DOHH2 (cell line): ENCODE data around the gene LMX1A.

Source experiments
- H3F3A ChIP-seq: fragments of 200-600 bp; sonication (generic), shearing (Covaris generic); 2 replicates; pipeline ENCODE4 v1.6.0; 2016; ENCODE audit warnings: antibody characterized with exemption, mild to moderate bottlenecking; ENCODE audit not compliant: control insufficient read depth, insufficient read depth
- H3K27ac ChIP-seq: fragments of 200-600 bp; sonication (generic); 2 replicates; pipeline ENCODE4 v1.5.1; 2014; ENCODE audit warnings: low read depth, mild to moderate bottlenecking, low read length, moderate library complexity
- H3K27me3 ChIP-seq: fragments of 200-600 bp; sonication (generic); 2 replicates; pipeline ENCODE4 v1.6.1; 2014; ENCODE audit warnings: mild to moderate bottlenecking, low read length, mixed read lengths; ENCODE audit not compliant: control insufficient read depth
- H3K36me3 ChIP-seq: fragments of 200-600 bp; sonication (generic); 2 replicates; pipeline ENCODE4 v1.6.1; 2014; ENCODE audit warnings: mild to moderate bottlenecking, low read length, moderate library complexity, mixed read lengths; ENCODE audit not compliant: control insufficient read depth
- H3K4me1 ChIP-seq: fragments of 200-600 bp; sonication (generic); 2 replicates; pipeline ENCODE4 v1.6.1; 2014; ENCODE audit warnings: mild to moderate bottlenecking, low read length, mixed read lengths; ENCODE audit not compliant: control insufficient read depth
- H3K4me2 ChIP-seq: fragments of 200-600 bp; sonication (generic); 2 replicates; pipeline ENCODE4 v1.6.0; 2014; ENCODE audit warnings: mild to moderate bottlenecking, low read length, moderate library complexity
- H3K4me3 ChIP-seq: fragments of 200-600 bp; sonication (generic); 2 replicates; pipeline ENCODE4 v1.5.1; 2014; ENCODE audit warnings: mild to moderate bottlenecking, low read length, mixed read lengths
- H3K79me2 ChIP-seq: fragments of 200-600 bp; sonication (generic); 2 replicates; pipeline ENCODE4 v1.6.1; 2014; ENCODE audit warnings: mild to moderate bottlenecking, low read length, mixed read lengths; ENCODE audit not compliant: control insufficient read depth
- H3K9me2 ChIP-seq: fragments of 200-600 bp; sonication (generic); replicated peaks from 2 replicates; pipeline ENCODE4 v1.6.1; 2014; ENCODE audit warnings: mild to moderate bottlenecking, low read length, mixed read lengths; ENCODE audit not compliant: control insufficient read depth
- H3K9me3 ChIP-seq: fragments of 200-600 bp; sonication (generic); 2 replicates; pipeline ENCODE4 v1.6.1; 2014; ENCODE audit warnings: antibody characterized with exemption, low read length, mixed read lengths; ENCODE audit not compliant: control insufficient read depth, insufficient read depth
- H4K20me1 ChIP-seq: fragments of 200-600 bp; sonication (generic); 2 replicates; pipeline ENCODE4 v1.6.0; 2014; ENCODE audit warnings: low read depth, mild to moderate bottlenecking, antibody characterized with exemption, low read length, moderate library complexity; ENCODE audit not compliant: control insufficient read depth, insufficient read depth
- EZH2phosphoT487 ChIP-seq: fragments of 200-600 bp; sonication (generic); IDR thresholded peaks from 2 replicates; pipeline ENCODE4 v1.6.1; 2017; ENCODE audit warnings: borderline replicate concordance, mild to moderate bottlenecking, antibody characterized with exemption, low read length, moderate library complexity, mixed read lengths
- TF ChIP-seq, protein P1 (sequence below): fragments of 200-600 bp; sonication (generic); IDR thresholded peaks from one replicate; pipeline ENCODE4 v1.5.1; 2014; ENCODE audit warnings: antibody characterized with exemption, mild to moderate bottlenecking, low read depth, low read length; ENCODE audit not compliant: poor library complexity, severe bottlenecking

LMX1A gene

DNA sequence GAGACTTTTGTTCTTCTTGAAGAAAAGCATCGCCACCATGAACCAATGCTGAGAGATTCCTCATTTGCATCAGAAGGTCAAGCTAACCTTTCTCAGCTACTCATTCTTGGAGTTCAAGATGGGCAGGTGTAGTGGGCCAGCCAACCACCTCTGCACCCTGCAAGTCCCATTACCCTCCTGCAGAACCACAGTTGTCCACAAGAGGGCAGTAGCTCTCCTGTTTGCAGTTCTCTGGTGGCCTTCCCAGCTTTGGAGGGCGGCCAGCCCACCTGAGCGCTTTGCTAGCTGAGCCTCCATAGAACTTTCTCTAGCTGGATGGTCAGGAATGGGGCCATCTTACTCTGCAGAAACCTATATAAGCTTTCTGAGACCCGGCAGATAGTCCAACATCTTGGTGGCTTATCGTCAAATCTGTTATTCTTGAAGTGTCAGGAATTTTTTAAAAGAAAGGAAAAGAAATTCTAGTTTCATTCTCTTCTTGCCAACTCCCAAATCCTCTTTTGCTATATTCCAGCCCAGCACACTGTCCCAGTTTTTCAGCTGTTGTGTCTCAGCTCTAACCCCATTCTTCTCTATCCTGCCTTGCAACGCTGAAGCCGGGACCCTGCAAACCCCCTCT, 11.0 kb upstream of the LMX1A start:
- Histone ChIP-seq H4K20me1 (no peaks in the 10 kb centered on the region), H3K4me1 (no peaks in the 10 kb centered on the region), H3K27me3 (peaks cover 60% of the 10 kb centered on the region), H3K4me3 (no peak overlapping the region), H3K27ac (no peak overlapping the region), H3K79me2 (no peaks in the 10 kb centered on the region), H3F3A (no peaks in the 10 kb centered on the region), H3K36me3 (no peaks in the 10 kb centered on the region), H3K9me2 (no peaks in the 10 kb centered on the region), H3K9me3 (no peaks in the 10 kb centered on the region), H3K4me2 (no peak overlapping the region)
- TF ChIP-seq, protein P1, sequence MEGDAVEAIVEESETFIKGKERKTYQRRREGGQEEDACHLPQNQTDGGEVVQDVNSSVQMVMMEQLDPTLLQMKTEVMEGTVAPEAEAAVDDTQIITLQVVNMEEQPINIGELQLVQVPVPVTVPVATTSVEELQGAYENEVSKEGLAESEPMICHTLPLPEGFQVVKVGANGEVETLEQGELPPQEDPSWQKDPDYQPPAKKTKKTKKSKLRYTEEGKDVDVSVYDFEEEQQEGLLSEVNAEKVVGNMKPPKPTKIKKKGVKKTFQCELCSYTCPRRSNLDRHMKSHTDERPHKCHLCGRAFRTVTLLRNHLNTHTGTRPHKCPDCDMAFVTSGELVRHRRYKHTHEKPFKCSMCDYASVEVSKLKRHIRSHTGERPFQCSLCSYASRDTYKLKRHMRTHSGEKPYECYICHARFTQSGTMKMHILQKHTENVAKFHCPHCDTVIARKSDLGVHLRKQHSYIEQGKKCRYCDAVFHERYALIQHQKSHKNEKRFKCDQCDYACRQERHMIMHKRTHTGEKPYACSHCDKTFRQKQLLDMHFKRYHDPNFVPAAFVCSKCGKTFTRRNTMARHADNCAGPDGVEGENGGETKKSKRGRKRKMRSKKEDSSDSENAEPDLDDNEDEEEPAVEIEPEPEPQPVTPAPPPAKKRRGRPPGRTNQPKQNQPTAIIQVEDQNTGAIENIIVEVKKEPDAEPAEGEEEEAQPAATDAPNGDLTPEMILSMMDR = peak; percentile 93
- no peak for TF ChIP-seq EZH2phosphoT487

DNA sequence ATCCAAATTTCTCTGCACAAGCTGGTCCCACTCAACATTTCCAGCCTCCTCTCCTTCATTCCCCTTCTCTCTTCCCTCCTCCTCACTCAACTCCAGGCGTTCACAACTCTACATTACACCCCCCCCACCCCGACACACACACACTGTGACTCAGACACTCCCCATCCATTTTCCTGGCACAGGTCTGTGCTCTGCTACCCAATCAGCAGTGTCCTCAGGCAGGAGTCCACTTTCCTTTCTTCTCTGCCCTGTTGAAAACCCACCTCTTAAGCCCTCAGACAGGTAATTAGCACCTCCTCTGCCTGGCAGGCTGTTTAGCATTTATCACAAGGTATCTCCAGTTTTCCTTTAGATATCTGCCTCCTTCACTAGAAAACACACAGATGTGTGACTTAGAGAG, 8.8 kb upstream of the LMX1A start:
- no peaks in the 10 kb centered on the region for H3K9me2 ChIP-seq
- H4K20me1 ChIP-seq = no peaks in the 10 kb centered on the region
- no peak overlapping the region for H3K4me3 ChIP-seq
- H3K9me3 ChIP-seq = no peaks in the 10 kb centered on the region
- no peaks in the 10 kb centered on the region for H3K4me1 ChIP-seq
- no peaks in the 10 kb centered on the region for H3F3A ChIP-seq
- H3K4me2 ChIP-seq = no peak overlapping the region
- peaks cover 40% of the 10 kb centered on the region for H3K27me3 ChIP-seq
- no peaks in the 10 kb centered on the region for H3K36me3 ChIP-seq
- no peaks in the 10 kb centered on the region for H3K79me2 ChIP-seq
- H3K27ac ChIP-seq = no peak overlapping the region
- TF ChIP-seq, protein P1 = no peak

DNA sequence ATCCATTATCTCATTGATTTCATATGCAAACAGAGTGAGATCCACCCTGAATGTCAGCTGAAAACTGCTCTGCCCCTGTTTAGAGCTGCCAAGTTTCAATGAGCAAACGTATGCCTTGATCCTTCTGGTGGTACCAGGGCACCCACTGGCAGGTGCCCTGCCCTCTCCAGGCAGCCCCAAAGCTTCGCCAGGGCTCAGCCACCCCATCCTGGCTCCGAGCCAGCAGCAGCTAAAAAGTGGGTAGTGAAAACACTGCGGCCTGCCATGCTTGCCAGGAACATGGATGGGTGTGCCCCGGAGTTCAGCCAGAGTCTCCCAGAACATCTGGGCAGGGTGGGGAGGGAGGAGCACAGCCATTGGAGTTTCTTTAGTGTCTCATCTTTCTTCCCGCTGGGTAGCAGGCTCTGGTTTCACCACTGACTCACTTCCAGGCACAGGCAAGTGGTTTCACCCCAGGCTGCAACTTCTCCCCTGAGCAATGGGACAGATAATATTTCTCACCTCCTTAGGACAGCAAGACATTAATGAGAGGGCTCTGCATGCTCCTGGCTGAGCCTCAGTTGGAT, 8.1 kb upstream of the LMX1A start:
- Histone ChIP-seq H3K4me2 (no peak overlapping the region), H3K27ac (no peak overlapping the region), H3K36me3 (no peaks in the 10 kb centered on the region)

More for the DNA sequence above, 8.1 kb upstream of the LMX1A start:
- H3F3A ChIP-seq = no peaks in the 10 kb centered on the region
- H4K20me1 ChIP-seq = no peaks in the 10 kb centered on the region
- no peaks in the 10 kb centered on the region for H3K4me1 ChIP-seq
- H3K4me3 ChIP-seq = no peak overlapping the region
- H3K79me2 ChIP-seq = no peaks in the 10 kb centered on the region
- H3K27me3 ChIP-seq = peaks cover 40% of the 10 kb centered on the region
- no peaks in the 10 kb centered on the region for H3K9me3 ChIP-seq
- no peak for TF ChIP-seq EZH2phosphoT487
- TF ChIP-seq, protein P1 = no peak
- H3K9me2 ChIP-seq = no peaks in the 10 kb centered on the region
